ENCODE measurements around the gene SLCO1B3. TPM values are rescaled to one million over a fixed set of nuclear protein-coding genes. Genes with fewer than 3 reads are reported as not detected.
"Not testable (repeated sequence)": the region's sequence is repeated elsewhere in the genome, so short reads cannot be mapped to it uniquely, and the experiment has no call there.

Gene SLCO1B3, protein sequence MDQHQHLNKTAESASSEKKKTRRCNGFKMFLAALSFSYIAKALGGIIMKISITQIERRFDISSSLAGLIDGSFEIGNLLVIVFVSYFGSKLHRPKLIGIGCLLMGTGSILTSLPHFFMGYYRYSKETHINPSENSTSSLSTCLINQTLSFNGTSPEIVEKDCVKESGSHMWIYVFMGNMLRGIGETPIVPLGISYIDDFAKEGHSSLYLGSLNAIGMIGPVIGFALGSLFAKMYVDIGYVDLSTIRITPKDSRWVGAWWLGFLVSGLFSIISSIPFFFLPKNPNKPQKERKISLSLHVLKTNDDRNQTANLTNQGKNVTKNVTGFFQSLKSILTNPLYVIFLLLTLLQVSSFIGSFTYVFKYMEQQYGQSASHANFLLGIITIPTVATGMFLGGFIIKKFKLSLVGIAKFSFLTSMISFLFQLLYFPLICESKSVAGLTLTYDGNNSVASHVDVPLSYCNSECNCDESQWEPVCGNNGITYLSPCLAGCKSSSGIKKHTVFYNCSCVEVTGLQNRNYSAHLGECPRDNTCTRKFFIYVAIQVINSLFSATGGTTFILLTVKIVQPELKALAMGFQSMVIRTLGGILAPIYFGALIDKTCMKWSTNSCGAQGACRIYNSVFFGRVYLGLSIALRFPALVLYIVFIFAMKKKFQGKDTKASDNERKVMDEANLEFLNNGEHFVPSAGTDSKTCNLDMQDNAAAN
- total RNA-seq, result not detected

DNA sequence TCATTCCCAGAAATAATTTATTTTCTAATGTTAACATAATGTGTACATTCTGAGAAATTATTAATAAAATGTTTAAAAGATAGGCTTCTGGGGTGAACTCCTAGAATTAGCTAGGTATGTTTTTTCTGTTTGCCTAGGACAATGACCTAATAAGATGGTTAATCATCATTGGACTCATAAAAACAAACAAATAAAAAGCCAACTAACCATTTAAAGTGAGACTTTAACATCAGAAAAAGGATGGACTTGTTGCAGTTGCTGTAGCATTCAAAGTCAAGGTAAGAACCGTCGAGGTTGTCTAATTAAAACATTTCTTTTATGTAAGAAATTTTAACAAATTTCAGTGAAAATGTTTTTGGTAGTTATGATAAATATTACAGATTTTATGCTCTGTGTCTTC lies at the start of gene SLCO1B3:
Gene SLCO1B3, plus strand, starts transcription at position 219 of the 400 bp plus-strand sequence. CDS start 5,034 bp downstream, outside the sequence.
- DNase-seq (ENCODE audit: low spot score in 2 of 2) (no peak), FAIRE-seq (no peak)

DNA sequence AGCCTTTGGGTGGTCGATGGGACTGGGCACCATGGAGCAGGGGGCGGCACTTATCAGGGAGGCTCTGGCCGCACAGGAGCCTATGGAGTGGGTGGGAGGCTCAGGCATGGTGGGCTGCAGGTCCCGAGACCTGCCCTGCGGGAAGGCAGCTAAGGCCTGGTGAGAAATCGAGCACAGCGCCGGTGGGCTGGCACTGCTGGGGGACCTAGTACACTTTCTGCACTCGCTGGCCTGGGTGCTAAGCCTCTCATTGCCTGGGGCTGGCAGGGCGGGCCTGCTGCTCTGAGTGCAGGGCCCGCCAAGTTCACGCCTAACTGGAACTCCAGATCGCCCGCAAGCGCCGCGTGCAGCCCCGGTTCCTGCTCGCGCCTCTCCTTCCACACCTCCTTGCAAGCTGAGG lies 33.1 kb upstream of the SLCO1B3 start:
- FAIRE-seq (no peak), DNase-seq (ENCODE audit: low spot score in 2 of 2) (no peak)

DNA sequence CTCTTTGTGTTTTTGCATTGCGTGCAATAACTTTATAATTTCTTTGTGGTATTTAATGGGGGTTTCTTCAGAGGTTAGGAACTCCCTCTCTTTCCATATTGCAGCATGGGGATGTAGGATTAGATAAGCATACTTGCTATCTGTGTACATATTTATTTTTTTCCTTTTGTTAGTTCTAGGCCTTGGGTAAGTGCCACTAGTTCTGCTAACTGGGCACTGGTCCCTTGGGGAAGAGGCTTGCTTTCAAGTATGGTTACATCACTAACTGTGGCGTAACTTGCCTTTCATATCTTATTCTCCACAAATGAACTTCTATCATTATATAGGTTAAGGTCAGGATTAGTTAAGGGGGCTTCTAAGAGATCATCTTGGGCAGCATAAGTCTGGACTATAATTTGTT lies 31.5 kb upstream of the SLCO1B3 start:
- FAIRE-seq (no peak), DNase-seq (ENCODE audit: low spot score in 2 of 2) (no peak)

DNA sequence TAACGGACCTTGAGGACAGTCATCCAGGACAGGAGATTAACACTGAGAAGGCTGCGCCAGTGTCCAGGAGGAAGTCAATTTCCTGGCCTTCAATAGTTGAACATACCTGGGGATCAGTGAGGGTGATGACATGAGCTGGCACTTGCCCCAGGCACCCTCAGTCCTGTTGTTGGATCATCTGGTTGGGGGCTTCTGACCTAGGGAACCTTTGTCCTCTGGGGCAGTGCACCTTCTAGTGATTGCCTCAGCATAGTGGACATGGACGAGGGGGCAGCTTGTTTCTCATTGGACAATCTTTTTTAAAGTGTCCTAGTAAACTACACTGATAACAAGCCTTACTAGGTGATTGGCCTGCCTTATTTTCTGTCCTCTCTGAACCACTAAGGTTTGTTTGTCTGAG lies 30.5 kb upstream of the SLCO1B3 start:
- not testable (repeated sequence) for DNase-seq (ENCODE audit: low spot score in 2 of 2); FAIRE-seq

DNA sequence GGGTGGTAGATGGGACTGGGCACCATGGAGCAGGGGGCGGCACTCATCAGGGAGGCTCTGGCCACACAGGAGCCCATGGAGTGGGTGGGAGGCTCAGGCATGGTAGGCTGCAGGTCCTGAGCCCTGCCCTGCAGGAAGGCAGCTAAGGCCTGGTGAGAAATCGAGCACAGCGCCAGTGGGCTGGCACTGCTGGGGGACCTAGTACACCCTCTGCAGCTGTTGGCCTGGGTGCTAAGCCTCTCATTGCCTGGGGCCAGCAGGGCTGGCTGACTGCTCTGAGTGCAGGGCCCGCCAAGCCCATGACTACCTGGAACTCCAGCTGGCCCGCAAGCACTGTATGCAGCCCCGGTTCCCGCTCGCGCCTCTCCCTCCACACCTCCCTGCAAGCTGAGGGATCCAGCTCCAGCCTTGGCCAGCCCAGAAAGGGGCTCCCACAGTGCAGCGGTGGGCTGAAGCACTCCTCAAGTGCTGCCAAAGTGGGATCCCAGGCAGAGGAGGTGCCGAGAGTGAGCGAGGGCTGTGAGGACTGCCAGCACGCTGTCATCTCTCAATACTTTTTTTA lies 26.6 kb upstream of the SLCO1B3 start:
- DNase-seq (ENCODE audit: low spot score in 2 of 2); FAIRE-seq: not testable (repeated sequence)

DNA sequence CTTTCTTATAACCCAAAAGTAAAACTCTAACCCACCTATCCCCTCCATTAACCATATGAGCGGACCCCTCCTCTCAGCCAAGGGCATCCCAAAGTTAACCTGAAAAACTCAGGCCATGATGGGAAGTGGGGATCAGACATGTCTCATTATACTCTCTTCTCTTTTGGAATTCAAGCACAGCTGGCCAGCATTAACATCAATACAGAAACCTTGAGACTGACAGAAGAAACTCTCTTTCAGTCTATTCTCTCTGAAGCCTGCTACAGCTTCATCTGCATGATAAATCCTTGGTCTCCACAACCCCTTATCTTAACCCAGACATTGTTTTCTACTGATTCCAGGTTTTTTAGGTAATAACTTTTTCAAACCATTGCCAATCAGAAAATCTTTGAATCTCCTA lies 17.5 kb upstream of the SLCO1B3 start:
- DNase-seq (ENCODE audit: low spot score in 2 of 2) (no peak), FAIRE-seq (no peak)

DNA sequence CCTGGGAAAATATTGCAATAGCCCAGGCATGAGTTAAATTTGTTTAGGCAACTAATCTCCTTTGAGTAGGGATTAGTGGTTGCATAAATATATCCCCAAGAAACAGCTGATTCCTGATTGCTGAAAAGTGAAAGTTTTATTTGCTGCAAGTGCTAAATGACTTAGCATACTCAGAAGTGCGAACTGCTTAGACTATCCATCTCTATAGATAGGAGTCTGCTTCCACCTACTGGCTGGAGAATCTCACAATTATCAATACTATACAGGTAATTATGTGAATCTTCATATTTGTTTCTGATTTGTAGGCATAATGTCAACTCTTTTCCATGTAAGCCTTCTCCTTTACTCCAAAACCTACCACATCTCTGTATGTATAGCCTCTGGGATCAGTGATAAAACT lies 12.0 kb upstream of the SLCO1B3 start:
- no peak for FAIRE-seq
- peak in 1 of 2 donors; percentile 7 for DNase-seq (ENCODE audit: low spot score in 2 of 2)

DNA sequence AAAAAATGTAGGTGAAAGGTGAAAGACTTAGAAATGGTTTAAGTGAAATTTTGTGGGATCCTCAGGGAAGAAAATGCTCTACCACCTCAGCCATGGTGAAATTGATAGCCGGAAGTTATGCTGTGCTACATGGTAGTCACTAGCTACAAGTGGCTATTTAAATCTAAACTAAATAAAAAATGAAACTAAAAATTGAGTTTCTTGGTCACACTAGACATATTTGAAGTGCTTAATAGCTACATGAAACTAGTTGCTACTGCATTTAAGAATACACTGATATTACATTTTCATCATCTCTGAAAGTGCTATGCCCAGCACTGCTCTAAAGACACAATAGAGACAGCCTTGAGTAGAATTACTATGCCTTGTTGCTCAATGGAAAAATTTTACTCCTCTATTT lies 10.3 kb upstream of the SLCO1B3 start:
- no peak for FAIRE-seq

DNA sequence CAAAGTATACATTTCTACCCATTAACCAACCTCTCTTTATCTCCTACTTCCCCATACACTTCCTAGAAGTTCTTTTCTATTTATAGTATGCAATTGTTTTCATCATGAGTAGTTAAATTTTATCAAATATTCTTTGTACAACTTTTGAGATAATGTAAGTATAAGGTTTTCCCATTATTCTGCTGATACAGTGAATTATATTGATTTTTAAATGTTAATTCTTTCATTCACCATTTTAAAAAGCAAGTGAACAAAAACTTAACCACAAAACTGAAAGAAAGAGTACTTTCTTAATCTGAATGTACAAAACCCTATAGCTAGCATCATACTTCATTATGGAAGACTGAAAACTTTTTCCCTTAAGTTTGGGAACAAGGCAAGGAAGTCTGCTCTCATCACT lies 9.5 kb upstream of the SLCO1B3 start:
- FAIRE-seq (no peak), DNase-seq (ENCODE audit: low spot score in 2 of 2) (no peak)

More for the DNA sequence above, 10.3 kb upstream of the SLCO1B3 start:
- DNase-seq (ENCODE audit: low spot score in 2 of 2), result no peak

DNA sequence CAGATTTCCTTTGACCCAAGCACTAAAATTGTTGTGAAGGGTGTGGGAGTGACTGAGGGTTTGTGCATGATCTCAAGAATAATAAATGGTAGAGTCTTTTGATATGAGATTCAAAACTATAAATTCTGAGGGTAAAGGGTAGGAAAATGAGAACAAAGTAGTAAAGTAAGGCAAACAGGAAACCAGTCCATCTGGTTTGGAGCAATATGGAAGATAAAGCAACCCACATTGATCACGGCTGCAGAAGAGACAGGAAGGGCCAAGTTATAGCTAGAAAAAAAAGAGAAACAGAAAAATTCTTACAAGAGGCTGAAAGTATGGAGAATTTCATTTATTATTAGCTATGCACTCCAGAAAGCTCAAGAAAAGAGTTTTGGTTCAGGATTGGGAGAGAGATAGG lies 4.6 kb upstream of the SLCO1B3 start:
- DNase-seq (ENCODE audit: low spot score in 2 of 2) (no peak), FAIRE-seq (no peak)

DNA sequence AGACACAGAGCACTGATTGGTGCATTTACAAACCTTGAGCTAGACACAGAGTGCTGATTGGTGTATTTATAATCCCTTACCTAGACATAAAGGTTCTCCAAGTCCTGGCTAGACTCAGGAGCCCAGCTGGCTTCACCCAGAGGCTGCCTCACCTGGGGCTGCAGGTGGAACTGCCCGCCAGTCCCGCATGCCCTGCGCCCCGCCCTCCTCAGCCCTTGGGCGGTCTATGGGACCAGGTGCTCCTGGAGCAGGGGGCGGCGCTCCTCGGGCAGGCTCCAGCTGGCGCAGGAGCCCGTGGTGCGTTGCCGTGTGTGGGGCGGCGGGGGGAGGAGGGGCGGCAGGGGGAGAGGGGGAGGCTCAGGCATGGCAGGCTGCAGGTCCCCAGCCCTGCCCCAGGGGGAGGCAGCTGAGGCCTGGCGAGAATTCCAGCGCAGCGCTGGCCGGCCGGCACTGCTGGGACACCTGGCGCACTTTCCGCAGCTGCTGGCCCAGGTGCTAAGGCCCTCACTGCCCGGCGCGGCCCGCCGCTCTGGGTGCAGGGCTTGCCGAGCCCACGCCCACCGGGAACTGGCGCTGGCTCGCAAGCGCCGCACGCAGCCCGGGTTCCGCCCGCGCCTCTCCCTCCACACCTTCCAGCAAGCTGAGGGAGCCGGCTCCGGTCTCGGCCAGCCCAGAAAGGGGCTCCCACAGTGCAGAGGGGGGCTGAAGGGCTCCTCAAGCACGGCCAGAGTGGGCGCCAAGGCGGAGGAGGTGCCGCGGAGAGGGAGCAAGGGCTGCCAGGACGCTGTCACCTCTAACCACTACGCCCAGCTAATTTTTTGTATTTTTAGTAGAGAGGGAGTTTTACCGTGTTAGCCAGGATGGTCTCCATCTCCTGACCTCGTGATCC lies 3.1 kb upstream of the SLCO1B3 start:
- no peak for DNase-seq (ENCODE audit: low spot score in 2 of 2)
- FAIRE-seq, result no peak

DNA sequence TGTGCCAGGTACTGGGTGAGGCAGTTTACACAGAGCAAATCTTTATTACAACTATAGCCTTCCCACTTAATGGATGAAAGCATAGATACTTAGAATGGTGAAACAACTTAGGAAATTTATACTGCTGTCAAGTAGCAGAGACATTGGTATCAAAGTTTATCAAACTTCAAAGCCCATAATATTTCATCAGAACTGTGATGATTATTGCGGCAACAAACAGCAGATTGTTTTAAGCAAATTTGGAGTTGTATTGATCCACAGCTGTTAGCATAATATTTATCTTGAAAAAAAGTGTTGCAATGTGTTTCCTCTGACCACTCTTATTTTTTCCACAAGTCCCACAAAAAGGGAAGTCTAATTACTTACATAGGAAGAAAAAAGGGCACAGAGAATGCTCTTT lies 2.0 kb upstream of the SLCO1B3 start:
- no peak for FAIRE-seq
- DNase-seq (ENCODE audit: low spot score in 2 of 2), result no peak

DNA sequence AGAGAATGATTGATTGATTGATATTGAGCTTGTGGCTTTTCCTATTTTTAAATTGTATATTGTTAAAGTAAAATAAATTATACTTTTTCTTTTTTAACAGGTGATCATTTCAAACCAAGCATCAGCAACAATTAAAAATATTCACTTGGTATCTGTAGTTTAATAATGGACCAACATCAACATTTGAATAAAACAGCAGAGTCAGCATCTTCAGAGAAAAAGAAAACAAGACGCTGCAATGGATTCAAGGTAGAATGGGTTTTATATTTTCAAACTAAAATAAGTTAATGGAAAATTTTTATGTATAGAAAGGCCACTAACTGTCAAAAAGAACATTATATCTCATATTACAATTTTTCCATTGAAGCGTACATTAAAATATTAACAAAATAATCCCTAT lies 5.1 kb downstream of the SLCO1B3 start:
- FAIRE-seq (peak; percentile 30), DNase-seq (ENCODE audit: low spot score in 2 of 2) (no peak)

DNA sequence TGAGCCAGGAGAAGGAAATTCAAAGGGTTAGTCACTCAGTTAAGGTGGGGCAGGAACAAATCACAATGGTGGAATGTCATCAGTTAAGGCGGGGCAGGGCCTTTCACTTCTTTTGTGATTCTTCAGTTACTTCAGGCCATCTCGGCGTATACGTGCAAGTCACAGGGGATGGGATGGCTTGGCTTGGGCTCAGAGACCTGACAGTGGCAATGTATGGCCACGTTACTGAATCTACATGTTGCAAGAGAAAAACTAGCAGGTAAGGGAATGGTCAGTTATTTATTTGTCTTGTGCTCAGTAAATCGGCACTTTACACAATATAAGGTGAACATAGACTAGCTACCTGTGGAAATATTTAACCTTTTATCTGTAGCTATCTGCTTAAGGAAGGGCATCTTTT lies 11.9 kb downstream of the SLCO1B3 start:
- DNase-seq (ENCODE audit: low spot score in 2 of 2), result no peak
- no peak for FAIRE-seq

DNA sequence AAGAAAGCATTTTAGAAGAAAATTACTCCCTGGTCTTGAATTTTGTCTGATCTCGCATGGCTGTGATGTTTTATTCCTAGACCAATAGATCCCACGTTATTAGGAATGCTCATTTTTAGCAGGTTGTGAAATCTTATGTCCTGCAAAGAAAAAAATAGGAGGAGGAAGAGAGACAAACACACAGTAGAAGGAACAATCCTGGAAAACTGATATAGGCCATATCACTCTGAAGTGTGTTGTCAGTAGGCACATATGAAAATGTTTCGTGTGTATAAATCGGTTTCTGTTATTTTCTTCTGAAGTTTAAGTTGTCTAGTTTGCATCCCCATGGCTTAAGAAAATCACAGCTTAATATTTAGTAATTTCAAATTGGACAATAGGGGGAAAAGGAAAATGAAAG lies 12.4 kb downstream of the SLCO1B3 start:
- FAIRE-seq, result no peak
- DNase-seq (ENCODE audit: low spot score in 2 of 2), result no peak

DNA sequence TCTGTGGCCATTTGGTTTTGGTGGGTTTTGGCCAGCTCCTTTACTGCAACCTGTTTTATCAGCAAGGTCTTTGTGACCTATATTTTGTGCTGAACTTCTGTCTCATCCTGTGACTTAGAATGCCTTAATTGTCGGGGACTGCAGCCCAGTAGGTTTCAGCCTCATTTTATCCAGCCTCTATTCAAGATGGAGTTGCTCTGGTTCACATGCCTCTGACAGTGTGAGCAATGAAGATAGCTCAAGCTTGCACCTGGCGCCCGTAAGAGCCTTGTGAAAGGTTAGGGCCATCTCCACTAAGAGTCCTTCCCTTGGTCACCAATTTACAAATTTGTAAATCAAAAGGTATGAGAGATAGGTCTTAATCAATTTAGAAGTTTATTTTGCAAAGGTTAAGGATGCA lies 19.4 kb downstream of the SLCO1B3 start:
- DNase-seq (ENCODE audit: low spot score in 2 of 2), result no peak
- FAIRE-seq, result no peak

DNA sequence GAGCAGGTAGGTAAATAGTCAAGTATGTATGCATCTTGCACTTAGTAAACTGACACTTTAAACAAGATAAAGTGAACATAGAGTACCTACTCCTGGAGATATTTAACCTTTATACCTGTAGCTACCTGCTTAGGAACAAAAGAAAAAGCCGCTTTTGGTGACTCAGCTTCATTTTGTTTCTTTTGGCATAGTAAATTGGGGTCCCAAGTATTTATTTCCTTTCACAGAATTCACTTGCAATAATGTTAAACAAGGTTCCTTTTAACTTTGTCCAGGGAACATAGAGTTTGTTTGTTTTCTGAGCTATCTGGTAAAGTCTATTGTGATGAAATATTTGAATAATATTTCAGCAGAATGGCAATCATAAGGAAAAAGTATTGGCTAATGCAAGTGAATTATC lies 20.0 kb downstream of the SLCO1B3 start:
- DNase-seq (ENCODE audit: low spot score in 2 of 2) (no peak), FAIRE-seq (no peak)

DNA sequence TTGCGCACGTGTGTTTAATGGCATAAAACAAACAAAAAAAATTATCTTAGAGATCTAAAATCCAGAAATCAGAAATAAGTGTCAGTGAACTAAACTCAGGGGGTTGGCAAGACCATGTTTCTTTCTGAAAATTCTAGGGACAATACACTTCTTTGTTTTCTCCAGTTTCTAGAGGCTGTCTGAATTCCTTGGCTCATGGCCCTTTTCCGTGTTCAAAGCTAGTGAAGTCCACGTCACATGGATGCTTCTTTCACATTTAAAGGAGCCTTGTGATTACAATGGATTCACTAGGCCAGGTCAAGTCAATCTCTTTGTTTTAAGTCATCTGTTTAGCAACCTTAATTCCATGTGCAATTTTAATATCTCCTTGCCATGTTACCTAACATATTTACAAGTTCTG lies 22.4 kb downstream of the SLCO1B3 start:
- FAIRE-seq (no peak), DNase-seq (ENCODE audit: low spot score in 2 of 2) (no peak)

DNA sequence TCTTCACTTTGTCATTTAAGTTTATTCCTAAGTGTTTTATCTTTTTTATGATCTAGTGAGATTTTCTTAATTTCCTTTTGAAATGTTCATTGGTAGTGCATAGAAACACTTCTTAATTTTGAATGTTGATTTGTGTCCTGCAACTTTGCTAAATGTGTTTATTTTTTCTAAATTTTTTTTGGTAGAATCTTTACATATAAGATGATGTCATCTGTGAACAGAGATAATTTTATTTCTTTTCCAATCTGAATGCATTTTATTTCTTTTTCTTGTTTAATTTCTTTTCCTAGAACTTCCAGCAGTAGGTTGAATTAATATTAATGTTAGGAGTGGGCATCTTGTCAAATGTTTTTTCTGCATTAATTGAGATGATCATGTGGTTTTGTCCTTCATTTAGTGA lies 42.1 kb downstream of the SLCO1B3 start:
- FAIRE-seq (no peak), DNase-seq (ENCODE audit: low spot score in 2 of 2) (no peak)

DNA sequence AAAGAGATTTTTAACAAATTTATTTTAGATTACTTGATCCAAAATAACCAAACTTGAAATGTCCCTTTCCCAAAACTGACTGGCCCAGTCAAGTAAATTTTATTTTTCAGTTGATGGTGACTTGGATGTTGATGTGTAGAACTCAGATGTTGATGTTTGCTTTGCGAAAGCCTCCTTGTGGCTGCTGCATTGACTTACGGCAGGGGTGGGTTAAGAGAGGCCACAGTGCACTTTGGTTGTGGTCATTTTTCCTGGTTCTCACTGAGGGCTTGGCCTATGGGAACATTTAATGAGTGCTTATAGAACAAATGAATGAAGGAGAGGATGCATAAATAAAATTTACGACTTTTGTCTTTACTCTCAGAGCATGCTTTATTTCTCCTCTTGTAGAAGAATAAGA lies 52.6 kb downstream of the SLCO1B3 start:
- no peak for DNase-seq (ENCODE audit: low spot score in 2 of 2)
- no peak for FAIRE-seq

DNA sequence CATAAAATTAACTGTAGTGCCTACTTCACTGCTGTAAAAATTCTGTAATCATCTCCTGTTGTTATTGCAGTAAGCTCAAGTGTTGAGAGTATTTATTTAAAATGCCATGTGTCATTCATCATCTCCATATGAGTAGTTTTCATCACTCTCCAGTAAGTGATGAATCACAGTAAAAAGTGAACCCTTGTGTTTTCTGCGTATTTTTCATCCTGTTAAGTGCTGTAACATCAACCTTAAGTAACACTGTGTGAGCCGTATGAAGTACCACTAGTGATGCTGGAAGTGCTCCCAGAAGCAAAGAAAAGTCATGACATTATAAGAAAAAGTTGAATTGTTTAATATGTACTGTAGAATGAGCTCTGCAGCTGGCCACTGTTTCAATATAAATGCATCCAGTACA lies 55.4 kb downstream of the SLCO1B3 start:
- DNase-seq (ENCODE audit: low spot score in 2 of 2), result no peak

More for the DNA sequence above, 55.4 kb downstream of the SLCO1B3 start:
- FAIRE-seq, result no peak
